H1 (cell line): Measurements from ENCODE around the gene SPINDOC. TPM values are rescaled to one million over a fixed set of nuclear protein-coding genes. Genes with fewer than 3 reads are reported as not detected.

ENCODE experiments used
- ATF3 ChIP-seq: IDR thresholded peaks from 2 replicates; pipeline ENCODE4 v1.6.1; 2011; ENCODE audit warnings: low read depth, mild to moderate bottlenecking, low read length; ENCODE audit not compliant: insufficient read depth
- BRCA1 ChIP-seq: IDR thresholded peaks from 2 replicates; pipeline ENCODE4 v1.6.1; 2012; ENCODE audit warnings: low read depth, low read length, improper control_type of control experiment
- CREB1 ChIP-seq: IDR thresholded peaks from 2 replicates; pipeline ENCODE4 v1.6.1; 2012; ENCODE audit warnings: inconsistent platforms
- EZH2 ChIP-seq: fragments of 200-600 bp; sonication (generic); IDR thresholded peaks from 2 replicates; pipeline ENCODE4 v1.7.1; 2012; ENCODE audit warnings: low read depth, mild to moderate bottlenecking, moderate library complexity, low read length, inconsistent platforms; ENCODE audit not compliant: severe bottlenecking
- RXRA ChIP-seq: IDR thresholded peaks from 2 replicates; pipeline ENCODE4 v1.6.1; 2011; ENCODE audit warnings: low read depth, mild to moderate bottlenecking, low read length, moderate library complexity; ENCODE audit not compliant: insufficient read depth
- SAP30 ChIP-seq: fragments of 300-600 bp; sonication (generic); IDR thresholded peaks from 2 replicates; pipeline ENCODE4 v1.7.1; 2012; ENCODE audit warnings: low read length, moderate library complexity, mild to moderate bottlenecking, inconsistent platforms; ENCODE audit not compliant: insufficient read depth, insufficient replicate concordance
- SIX5 ChIP-seq: IDR thresholded peaks from 2 replicates; pipeline ENCODE4 v1.6.1; 2011; ENCODE audit warnings: mild to moderate bottlenecking, low read depth, low read length
- TAF7 ChIP-seq: optimal IDR thresholded peaks from 2 replicates; pipeline ENCODE3; 2011; ENCODE audit warnings: low read depth, mild to moderate bottlenecking, inconsistent platforms, low read length, moderate library complexity, borderline replicate concordance
- polyA plus RNA-seq, 7 experiments: library from polyadenylated mRNA; depleted of rRNA in 3 of 7; stranded (reverse) in 5 of 7; unstranded in 2 of 7; fragments of >200 nt in 5 of 7; fragments of 200-250 nt in 2 of 7; gene quantifications; 1 replicate in 5 of 7; 2 replicates in 1 of 7; 4 replicates in 1 of 7; pipeline versions ENCODE4 v1.2.1 to v1.2.3, GENCODE V29; 2011 to 2013; ENCODE audit warnings: missing spikeins in 2 of 7, mixed read lengths in 2 of 7
- total RNA-seq: library from RNA; stranded (reverse); fragmentation: NEBNext Ultra II Directional; extraction: Animal tissue kit (Norgen Biotek cat#: 25700); gene quantifications from 2 replicates; pipeline ENCODE4 v1.2.1, GENCODE V29; 2021

SPINDOC gene
- total and polyA plus RNA-seq, 2 of the 8 experiments (the other 6 are each of a cell fraction or from before 2014, with no cell fraction given): 78.7 to 99.7 TPM

- TF ChIP-seq RXRA (no peak), TAF7 (no peak), BRCA1 (no peak), CREB1 (no peak), ATF3 (no peak), EZH2 (no peak), SAP30 (no peak), SIX5 (no peak)
Observed at GRCh38 chr11:63832336-63832735, 19.1 kb downstream of the SPINDOC start (continued).
